HG03025 (cell line): Measurements from ENCODE around the gene GAS2L2.

Source experiments
- ATAC-seq: cut with Tn5 transposase; IDR thresholded peaks from one replicate; pipeline ENCODE4 v1.9.1; 2021; ENCODE audit warnings: mild to moderate bottlenecking, moderate library complexity; ENCODE audit not compliant: unreplicated experiment, low FRiP score

Gene GAS2L2

DNA sequence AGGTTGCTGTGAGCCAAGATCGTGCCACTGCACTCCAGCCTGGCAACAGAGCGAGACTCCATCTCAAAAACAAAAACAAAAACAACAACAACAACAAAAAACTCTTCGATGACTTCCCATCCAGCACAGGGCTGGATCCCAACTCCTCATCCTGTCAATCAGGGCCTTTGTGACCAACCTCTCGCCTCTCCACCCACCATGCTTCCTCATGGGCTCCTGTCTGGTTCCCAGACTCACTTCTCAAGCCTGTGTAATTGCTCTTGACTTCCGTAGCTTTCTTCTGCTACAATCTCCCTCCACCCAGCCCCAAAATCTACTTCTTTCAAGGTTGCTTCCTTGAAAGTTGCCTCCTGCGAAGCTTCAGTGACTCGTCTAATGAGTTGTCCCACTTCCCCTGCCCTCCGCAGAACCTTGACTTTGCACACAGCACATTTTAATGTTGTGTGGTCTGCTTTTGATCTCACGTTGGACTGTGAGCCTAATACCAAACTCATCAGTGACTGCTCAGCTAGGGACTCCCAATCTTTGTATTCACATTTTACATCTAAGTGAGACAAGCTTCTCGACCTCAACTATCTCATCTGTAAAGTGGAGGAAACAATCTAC, 22.5 kb downstream of the GAS2L2 start:
- ATAC-seq: no peak

DNA sequence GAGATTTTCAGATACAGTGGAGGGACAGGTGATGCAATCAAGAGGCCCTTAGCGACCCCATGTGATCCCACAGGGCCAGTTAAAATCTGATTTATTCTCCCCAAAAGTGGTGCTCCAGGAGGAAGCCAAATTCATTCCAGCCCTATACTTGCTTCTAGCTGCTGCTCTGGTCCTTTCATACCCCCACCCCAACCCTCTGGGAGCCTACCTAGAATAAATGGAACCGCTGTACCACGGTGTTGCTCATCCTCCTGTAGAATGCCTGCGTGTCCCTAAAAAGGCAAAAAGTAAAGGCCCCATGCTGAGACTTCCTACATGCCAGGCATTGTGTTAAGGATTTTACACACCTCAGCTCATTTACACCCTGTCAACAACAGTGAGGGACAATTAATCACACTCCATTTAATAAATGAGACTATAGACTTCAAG, 23.6 kb downstream of the GAS2L2 start:
- no peak for ATAC-seq

DNA sequence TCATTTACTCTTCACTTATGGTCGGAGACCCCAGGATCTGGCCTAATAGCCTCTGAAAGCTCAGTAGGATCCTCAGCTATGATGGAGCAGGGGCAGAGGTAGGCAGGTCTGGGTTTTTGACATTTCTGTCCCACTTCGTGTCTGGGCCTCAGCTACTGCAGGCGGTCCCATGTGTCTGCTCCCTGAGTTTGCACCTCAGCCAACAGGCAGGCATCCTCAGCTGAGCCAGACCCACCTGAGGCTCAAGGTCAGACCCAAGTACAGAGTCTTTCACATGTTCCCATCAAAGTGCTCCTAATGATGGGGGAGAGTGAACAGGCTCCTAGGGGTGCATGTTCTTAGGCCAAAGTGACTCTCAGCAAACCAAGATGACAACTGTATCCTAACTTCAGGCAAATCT, 24.5 kb downstream of the GAS2L2 start:
- ATAC-seq: no peak

DNA sequence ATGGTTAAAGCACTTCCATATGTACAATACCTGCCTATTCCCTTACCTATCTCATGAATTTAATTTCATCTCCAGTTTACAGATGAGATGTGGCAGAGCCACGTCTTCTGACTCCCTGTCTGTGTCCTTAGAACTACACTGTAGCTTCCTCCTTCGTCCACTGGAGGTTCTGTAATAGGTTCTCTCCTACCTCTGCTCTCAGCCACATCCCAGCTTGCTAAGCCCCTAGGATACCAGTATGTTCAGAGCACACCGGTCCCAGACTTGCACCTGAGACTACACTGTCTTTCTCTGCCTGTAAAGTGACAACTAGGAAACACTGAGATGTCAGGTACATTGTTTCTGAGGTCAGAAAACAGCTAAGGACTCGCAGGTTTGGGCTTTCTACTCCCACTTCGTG, 25.4 kb downstream of the GAS2L2 start:
- no peak for ATAC-seq

DNA sequence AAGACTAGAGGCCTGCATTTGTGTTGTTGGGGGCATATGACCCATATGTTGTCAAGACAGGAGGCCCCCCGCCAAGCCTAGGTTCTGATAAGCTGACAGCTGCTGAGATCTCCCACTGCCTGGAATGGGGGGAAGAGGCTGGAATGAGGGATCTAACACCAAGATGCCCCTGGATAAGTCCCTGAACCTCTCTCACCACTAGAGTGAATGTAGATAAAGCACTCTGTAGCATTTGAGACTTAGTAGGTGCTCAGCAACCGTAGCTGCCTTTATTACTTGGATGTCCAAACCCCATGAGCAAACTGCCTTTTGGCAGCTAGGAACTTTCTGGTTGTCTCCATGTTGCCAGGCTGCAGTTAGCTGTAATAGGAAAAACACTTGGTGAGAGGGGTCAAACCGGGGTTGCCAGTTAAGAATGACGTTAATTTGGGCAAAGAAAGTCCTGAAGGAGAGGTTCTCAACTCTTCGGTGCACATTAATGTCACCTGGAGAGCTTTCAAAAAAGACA, 26.0 kb downstream of the GAS2L2 start:
- no peak for ATAC-seq

DNA sequence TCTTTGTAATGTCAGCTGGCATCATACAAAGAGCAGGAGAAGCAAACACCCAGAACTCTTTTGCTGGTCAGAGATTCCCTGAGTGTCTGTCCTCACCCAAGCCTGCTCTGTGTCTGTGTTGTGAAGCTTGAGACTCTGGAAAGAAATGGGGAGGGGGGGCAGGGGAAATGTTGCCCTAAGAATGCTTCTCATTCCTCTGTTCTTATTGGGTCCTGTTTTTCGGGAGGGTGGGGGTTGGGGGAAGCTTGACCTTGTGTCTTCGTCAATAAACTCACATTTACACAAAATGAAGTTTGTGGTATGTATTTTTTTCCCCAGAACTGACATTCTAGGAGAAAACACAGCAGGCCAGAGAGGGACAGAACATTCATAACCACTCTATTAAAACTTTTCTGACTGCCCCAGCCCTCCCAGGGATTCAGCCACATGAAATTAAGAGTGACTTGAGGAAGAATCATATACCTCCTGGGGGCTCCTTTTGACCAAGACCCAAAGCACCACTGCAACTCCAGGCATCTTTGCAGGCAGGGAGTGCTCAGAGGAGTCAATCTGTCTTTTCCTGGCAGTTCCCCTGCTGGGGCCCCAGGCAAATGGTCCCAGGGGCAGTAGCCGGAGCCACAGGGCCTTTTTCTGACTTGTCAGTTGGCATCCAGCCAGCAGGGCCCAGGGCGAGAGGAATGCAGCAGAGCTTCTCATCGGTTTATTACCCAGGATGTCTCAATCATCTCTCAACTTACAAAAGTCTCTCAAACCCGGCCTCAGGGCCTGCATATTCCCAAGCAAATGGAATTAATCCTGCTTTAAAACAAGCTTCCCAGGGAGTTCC, 26.7 kb downstream of the GAS2L2 start:
- no peak for ATAC-seq

DNA sequence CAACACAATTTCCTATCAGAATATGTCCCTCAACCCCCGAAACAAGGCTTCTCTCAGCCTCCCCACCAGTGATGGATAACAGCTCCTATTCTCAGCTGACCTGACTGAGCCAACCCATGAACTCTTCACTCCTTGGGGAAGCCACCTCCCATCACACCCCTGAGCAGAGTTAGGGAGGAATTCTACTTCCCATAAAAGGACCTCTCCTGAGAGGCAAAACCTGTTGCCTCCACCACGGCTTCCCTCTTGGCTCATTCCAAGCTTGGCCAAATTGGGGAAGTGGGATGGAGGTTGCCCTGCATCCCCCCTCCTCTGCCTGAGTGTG, 27.3 kb downstream of the GAS2L2 start:
- no peak for ATAC-seq

DNA sequence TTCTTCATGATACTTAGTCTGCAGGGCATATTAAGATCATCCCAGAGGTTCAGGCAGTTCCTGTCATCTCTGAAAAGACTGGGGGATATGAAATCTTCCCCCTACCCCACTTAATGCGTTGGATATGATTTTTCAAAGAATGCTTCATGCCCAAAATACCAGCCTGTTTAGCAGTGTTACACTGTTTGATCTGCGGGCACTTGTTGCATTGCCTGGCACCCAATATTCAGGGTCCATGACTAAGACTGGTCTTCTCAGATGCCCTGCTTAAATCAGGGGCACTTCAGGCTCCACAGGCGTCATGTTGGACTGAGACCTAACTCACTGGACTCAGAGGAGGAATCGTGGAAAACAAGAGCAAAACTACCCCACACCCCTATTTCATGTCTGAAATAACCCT, 28.0 kb downstream of the GAS2L2 start:
- no peak for ATAC-seq

DNA sequence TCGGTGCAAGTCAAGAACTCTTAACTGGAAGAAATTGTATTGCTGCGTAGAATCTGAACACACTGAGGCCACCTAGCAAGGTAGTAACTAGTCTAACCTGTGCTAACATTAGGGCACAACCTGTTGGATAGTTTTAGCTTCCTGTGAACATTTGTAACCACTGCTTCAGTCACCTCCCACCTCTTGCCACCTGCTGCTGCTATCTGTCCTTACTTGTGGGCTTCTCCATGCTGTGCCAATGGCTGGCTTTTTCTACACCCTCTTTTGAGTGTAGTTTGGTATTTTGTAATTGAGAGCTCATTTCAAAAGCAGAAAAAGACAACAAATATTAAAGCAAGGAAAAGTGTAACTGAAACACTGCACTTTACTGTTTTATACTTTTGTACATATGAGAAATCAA, 29.3 kb downstream of the GAS2L2 start:
- no peak for ATAC-seq

DNA sequence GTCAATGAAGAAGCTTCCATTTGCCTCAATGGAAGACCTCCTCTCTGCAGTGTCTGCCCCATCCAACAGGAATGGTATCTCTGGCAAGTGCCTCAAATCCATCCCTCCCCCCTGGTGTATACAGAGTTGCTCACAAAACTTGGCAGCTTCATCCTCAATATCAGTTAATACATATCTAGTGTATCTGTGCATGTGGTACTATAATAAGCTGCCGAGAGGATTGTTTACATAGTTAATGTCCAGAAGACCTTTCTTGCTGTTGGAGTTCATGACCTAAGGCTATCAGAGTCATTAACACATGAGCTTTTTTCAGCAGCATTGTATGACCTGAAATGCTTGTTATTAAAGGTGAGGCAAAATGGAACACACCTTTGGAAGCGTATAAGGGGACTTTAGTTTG, 35.6 kb downstream of the GAS2L2 start:
- no peak for ATAC-seq

DNA sequence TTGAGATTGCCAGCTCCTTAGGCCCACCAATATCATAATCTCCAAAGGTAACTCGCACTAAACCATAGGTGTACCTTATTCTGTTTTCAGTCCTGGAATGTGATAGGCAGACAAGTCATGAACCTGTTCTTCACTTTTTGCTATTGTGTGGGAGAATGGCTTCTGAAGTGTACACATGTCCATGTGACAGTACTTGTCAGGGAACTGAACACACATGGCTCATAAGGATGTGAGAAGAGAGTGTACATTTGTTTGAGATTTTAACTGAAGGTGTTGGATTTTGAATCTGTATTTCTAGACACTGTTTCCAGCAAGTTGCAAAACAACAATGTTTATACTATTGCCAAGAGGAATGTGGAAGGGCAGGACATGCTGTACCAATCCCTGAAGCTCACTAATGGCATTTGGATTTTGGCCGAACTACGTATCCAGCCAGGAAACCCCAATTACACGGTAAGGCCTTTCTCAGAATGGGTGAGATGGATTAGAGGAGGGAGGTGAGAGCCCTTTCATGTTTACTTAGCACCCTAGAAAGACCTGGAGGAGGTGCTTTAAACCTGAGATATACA, 36.1 kb downstream of the GAS2L2 start:
- ATAC-seq: no peak

DNA sequence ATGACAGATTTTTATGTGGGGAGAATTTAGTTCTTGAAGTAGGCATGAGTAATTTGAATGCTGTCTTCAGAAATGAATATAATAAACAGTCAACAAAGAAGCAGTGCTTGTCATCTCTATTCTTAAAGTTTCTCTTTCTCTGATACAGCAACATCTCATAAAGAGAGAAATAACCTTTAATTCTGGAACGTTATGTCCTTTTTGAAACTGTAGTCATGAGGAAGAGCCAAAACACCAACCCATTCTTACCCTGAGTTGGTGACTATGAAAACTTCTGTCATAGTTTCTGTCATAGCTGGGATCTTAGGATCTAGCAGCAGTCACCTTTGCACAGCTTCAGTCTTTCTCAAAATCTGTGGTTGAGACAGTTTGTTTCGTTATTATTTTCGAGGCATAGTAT, 36.9 kb downstream of the GAS2L2 start:
- no peak for ATAC-seq

DNA sequence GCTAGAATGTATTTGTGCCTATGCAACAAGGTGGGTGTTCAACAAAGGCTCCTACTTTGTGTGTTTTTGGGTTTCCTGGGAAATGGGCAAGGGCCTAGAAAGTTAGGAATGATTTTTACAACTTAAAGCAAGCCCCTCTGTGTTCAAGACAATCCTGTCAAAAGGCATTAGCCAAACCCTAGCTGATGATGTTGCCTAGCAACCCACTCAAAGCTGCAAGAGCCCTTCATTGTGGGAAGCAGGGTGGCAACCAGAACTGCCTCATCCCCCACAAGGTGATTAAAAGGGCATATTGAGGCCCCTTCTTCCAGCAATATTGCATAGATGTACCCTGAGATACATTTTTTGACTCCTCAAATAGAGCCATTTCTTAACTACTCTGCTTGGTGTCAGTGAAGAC, 37.6 kb downstream of the GAS2L2 start:
- no peak for ATAC-seq

DNA sequence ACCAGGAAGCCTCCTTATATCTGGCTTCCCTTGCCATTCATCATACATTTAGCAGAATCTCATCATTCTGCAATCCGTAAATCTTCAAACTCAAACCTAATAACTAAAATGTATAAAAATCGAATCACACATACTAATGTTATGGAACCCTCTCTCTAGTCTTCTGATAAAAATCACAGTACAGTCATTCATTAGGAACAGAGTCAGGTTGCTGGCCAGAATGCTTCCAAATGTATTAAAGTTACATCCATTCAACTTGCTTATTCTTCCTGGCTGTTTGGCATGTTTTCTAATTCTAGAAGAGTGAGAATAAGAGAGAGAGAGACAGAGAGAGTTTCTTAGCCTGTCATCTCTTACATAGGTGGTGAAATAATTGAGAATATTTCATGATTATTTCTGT, 38.1 kb downstream of the GAS2L2 start:
- no peak for ATAC-seq

DNA sequence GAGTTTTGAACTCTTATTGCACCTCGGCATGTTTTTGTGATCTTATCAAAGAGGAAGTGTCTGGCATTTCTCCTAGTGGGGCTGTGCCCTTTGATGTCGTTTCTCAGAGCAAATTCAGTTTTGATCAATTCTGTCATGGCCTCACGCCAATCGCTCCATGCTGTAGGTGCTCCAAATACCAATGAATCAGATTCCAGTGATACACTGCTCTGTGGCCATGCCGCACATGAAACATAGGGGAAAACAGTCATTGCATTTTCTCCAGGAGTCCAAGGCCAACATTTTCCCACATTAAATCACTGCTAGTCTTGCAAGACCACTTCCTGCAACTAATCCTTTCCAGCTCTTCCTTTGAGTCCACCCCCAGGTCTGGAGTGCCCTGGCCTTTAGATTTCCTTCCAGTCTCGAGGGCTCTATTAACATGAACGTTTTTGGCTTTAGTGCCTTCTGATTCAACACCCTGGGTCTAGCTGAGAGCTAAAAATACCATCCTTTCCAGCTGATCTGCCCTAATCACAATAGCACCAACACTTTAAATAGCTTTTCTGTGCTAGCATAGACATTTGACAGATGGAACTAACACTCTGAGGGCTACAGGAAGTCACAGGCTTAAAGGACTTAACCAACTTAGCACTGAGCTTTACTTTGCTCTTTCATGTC, 39.8 kb downstream of the GAS2L2 start:
- no peak for ATAC-seq

DNA sequence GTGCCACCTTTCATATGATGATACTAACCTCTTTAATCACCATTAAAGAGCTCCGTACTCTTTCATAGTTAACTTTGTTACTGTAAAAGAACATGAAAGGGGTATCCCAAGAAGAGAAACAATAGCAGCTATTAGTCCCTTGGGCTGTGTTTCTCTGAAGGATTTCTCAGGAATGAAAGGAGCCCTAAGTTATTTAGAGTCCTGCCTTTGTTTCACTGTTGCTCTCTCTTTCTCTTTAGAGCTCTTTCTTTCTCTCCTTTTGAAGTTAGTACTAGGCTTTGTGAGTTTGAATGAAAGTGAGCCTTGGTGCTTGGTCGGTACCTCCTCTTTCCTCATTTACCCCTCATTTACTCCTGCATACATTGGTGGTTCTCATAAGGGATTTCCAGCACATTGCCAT, 42.1 kb downstream of the GAS2L2 start:
- ATAC-seq: no peak

DNA sequence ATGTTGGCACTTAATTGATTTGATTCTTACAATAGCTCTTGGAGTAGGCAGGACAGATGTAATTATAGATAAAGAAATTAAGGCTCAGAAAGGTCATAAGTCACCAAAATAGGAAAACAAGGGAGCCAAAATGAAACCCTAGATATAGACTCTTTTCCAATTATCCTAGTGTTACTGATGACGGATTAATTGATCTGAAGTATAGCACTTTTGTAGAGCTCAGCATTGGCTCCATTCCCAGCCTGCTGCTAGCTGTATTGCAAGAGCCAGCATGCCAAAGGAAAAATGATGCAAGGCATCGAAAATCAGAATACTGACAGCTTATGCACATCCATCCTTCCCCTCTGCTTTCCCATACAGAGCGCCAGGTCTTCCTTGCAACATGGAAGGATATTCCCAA, 43.2 kb downstream of the GAS2L2 start:
- no peak for ATAC-seq

DNA sequence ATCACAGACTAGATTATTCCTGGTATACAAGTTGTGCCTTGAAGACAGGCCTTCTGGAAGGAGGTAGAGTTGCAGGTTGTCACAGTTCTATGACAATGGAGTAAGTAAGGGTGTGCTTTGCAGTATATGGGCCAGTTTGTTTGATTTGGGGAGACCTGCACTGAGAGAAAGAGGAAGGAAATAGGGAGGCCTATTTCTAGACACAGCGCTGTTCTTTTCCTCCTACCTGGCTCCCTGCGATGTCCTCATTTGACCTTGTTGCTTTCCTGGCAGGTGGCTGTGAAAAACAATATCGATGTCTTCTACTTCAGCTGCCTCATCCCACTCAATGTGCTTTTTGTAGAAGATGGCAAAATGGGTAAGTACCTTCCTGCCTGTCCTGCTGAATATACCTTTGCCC, 44.1 kb downstream of the GAS2L2 start:
- no peak for ATAC-seq

DNA sequence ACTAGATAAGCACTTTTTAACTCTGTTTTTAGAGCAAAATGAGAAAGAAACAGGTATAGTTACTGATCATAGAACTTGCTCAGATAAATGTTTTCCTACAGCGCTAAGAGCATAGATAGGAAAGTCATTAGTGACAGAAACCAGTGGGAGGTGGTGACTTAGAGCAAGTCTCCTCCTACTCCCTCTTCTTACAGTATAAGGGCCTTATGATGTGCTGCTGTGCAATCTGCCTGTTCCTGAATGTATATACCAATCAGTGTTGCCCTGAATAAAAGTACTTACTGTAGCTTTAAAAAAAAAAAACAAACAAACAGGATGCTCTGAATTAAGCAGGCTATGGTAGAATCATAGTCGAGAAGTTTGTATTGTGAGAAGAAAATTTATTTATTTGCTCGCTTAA, 44.9 kb downstream of the GAS2L2 start:
- ATAC-seq: no peak

DNA sequence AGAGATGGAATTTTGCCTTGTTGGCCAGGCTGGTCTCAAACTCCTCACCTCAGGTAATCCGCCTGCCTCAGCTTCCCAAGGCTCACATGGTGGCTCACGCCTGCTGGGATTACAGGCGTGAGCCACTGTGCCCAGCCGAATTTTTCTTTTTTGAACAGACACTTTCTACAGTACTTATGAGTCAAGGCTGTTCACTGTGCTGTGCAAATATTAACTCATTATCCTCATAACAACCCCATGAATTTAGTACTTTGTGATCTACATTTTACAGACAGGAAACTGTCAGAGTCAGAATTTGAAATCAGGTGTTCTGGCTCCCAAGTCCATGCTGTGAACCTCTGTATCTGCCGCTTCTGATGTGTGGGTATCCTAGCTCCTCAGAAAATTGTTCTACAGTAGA, 47.3 kb downstream of the GAS2L2 start:
- no peak for ATAC-seq

DNA sequence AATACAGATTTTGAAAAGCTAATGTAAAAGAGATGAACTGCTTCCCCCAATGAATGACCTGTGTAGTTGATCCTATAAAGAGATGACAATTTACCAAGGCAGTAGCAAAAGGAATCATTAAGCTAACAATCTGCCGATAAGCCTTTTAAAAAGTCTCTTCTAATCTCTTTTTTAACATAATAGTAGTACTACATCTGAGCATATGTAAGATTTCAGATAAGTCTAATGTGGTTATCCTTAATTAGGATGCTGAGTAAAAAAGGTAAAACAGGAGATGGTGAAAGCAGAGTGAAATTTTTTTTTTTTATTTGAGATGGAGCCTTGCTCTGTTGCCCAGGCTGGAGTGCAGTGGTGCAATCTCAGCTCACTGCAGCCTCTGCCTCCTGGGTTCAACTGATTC, 47.8 kb downstream of the GAS2L2 start:
- no peak for ATAC-seq
